Transverse colon (tissue), 4 donors: Measurements from ENCODE around the gene TMEM233. TPM values are rescaled to one million over a fixed set of nuclear protein-coding genes. Genes with fewer than 3 reads are reported as not detected.

ENCODE experiments used
- DNase-seq: peaks from one replicate; pipeline ENCODE4 v3.0.0-alpha.2; 2019
- H3K27ac ChIP-seq, 4 donors: fragments of 200-600 bp; sonication (generic); 2 replicates each; pipeline ENCODE4 v1.5.1; 2016 to 2018; ENCODE audit warnings: inconsistent platforms in 4 of 4
- H3K27me3 ChIP-seq: fragments of 200-600 bp; sonication (generic); 2 replicates; pipeline ENCODE4 v1.5.1; 2017; ENCODE audit warnings: inconsistent platforms
- H3K36me3 ChIP-seq, 4 donors: fragments of 200-600 bp; sonication (generic); 2 replicates each; pipeline ENCODE4 v1.5.1; 2017 to 2019; ENCODE audit warnings: inconsistent platforms in 4 of 4
- H3K4me1 ChIP-seq, 4 donors: fragments of 200-600 bp; sonication (generic); 2 replicates each; pipeline ENCODE4 v1.5.1; 2017 to 2020; ENCODE audit warnings: inconsistent platforms in 4 of 4
- H3K4me3 ChIP-seq, 4 donors: fragments of 200-600 bp; sonication (generic); 1 replicate in 1 of 4; 2 replicates in 3 of 4; pipeline versions ENCODE4 v1.5.1 to v1.6.1; 2017 to 2019; ENCODE audit warnings: inconsistent platforms in 4 of 4
- H3K9me3 ChIP-seq, 2 donors: fragments of 200-600 bp; sonication (generic); 2 replicates each; pipeline ENCODE4 v1.5.1; 2017 to 2019; ENCODE audit warnings: inconsistent platforms in 2 of 2
- CTCF ChIP-seq, 5 experiments: fragments of 200-600 bp in 3 of 5; fragments of 450-650 bp in 2 of 5; sonication (generic) in 3 of 5; IDR thresholded peaks; 1 replicate in 2 of 5; 2 replicates in 3 of 5; pipeline ENCODE4 v1.5.1; 2016 to 2017; ENCODE audit warnings: antibody characterized with exemption in 5 of 5, inconsistent platforms in 3 of 5, mild to moderate bottlenecking in 2 of 5, moderate library complexity in 1 of 5
- EP300 ChIP-seq: sonication (generic); formaldehyde crosslinking; IDR thresholded peaks from one replicate; pipeline ENCODE4 v1.6.1; 2017; ENCODE audit warnings: antibody characterized with exemption, low read depth
- POLR2A ChIP-seq: fragments of 450-650 bp; IDR thresholded peaks from one replicate; pipeline ENCODE4 v1.6.1; 2016; ENCODE audit warnings: antibody characterized with exemption, mild to moderate bottlenecking, moderate library complexity
- POLR2AphosphoS5 ChIP-seq, 3 donors: sonication (generic); formaldehyde crosslinking; IDR thresholded peaks; one replicate each; pipeline ENCODE4 v1.6.1; 2016; ENCODE audit warnings: antibody characterized with exemption in 3 of 3
- WGBS, 2 donors: methylation state at CpG; one replicate each; pipeline ENCODE4 v1.1.5; 2018; ENCODE audit warnings: low coverage in 1 of 2; 5-methylcytosine and 5-hydroxymethylcytosine counted together
- in situ Hi-C, 4 donors: fragments of 200-750 bp; cut with MboI; loops; one replicate each; pipeline versions ENCODE4 v1.15.0 to v1.15.1; 2017; ENCODE audit warnings: low sequenced_read_pairs in 3 of 4, low pct_ligation_motif_present in 1 of 4, low pct_unique_long_range_greater_than_20kb in 1 of 4
- intact Hi-C: fragments of 100-400 bp; cut with DNase I; formaldehyde crosslinking; loops from one replicate; pipeline ENCODE4 v1.15.1; 2023; ENCODE audit warnings: low total_unique reads
- total RNA-seq, 4 donors: library from RNA; depleted of rRNA; stranded (reverse); fragments of >200 nt; gene quantifications; one replicate each; pipeline ENCODE4 v1.1.0, GENCODE V29; 2016

The TMEM233 gene
- total RNA-seq, 4 donors from 2014 or later: 0.27 TPM; not detected in 3

DNA sequence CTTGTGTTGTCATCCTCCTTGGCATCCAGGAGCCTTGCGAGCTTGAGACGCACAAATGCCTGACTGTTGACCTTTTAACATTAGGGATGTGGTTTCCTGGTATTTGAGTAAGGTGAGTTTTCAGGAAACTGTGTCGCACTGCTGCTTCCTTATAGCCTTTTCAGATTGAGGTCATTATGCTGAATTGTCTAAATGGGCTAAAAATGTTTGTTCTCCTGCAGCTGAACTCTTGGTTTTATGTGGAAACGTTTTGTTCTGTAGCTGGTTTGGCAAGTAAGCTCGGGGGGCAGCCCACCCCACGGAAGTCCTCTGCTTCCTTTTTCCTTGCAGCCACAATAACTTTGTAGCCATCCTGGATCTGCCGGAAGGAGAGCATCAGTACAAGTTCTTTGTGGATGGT is 80.1 kb downstream of the TMEM233 start:
- peak overlapping the region; percentile 96 to 99 (median 98) for H3K27ac ChIP-seq
- intact Hi-C loops (no loop called here), in situ Hi-C loops (no loop called here)
- H3K27me3 ChIP-seq: no peaks in the 10 kb centered on the region
- no peak overlapping the region for H3K4me3 ChIP-seq
- H3K9me3 ChIP-seq: no peaks in the 10 kb centered on the region
- no peak for TF ChIP-seq CTCF (IDR thresholded peaks at IDR 0.05)
- TF ChIP-seq POLR2AphosphoS5 (IDR thresholded peaks at IDR 0.05): peak in 2 of 3 donors; percentile 61 to 73
- peak; percentile 1 for TF ChIP-seq POLR2A
- peak; percentile 15 for TF ChIP-seq EP300
- WGBS, 2 donors: 32 to 50% methylated on average over 2 to 7 of the region's 7 CpGs
- peaks cover 14 to 62% (median 52%) of the 10 kb centered on the region in 4 donors for H3K4me1 ChIP-seq
- peak; percentile 59 for DNase-seq
- peaks cover 0 to 44% (median 13%) of the 10 kb centered on the region in 4 donors for H3K36me3 ChIP-seq

DNA sequence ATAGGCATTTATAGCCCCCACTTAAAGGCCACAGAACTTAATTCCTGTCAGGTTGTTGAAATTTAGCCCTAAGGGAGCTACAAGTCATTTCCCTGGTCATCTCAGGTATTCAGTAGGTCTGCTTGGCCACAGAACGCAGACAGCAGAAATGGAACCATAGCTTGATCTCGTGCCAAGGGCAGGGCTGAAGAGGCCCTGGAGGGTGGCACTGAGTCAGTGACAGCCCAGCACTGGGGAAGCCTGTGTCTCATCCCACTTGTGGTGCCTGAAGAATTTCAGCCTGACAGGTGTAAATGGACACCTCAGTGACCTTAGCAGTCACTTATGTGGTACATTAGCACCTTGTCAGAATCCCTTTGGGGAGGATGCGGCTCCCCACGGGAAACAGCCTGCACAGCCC is 81.0 kb downstream of the TMEM233 start:
- intact Hi-C loops (no loop called here), in situ Hi-C loops (no loop called here)
- WGBS, 2 donors: 90 to 100% methylated on average over 2 to 4 of the region's 4 CpGs
- Histone ChIP-seq H3K36me3 (peaks cover 0 to 44% (median 17%) of the 10 kb centered on the region in 4 donors), H3K4me1 (peaks cover 14 to 66% (median 56%) of the 10 kb centered on the region in 4 donors), H3K4me3 (no peak overlapping the region), H3K27me3 (no peaks in the 10 kb centered on the region), H3K27ac (peak overlapping the region; percentile 96 to 99 (median 98)), H3K9me3 (no peaks in the 10 kb centered on the region)
- TF ChIP-seq POLR2AphosphoS5 (IDR thresholded peaks at IDR 0.05) (no peak), EP300 (no peak), CTCF (IDR thresholded peaks at IDR 0.05) (no peak), POLR2A (no peak)
- DNase-seq: no peak

- intact Hi-C loops (no loop called here), in situ Hi-C loops (no loop called here)
- TF ChIP-seq POLR2A: no peak
- TF ChIP-seq EP300: no peak
- TF ChIP-seq POLR2AphosphoS5 (IDR thresholded peaks at IDR 0.05): no peak
- TF ChIP-seq CTCF (IDR thresholded peaks at IDR 0.05): no peak
- H3K4me3 ChIP-seq: no peak overlapping the region
- H3K4me1 ChIP-seq: peaks cover 14 to 68% (median 56%) of the 10 kb centered on the region in 4 donors
- peak overlapping the region in 3 of 4 donors; percentile 16 to 97 (median 96) for H3K27ac ChIP-seq
- no peaks in the 10 kb centered on the region for H3K27me3 ChIP-seq
- no peak for DNase-seq
- H3K36me3 ChIP-seq: peaks cover 0 to 48% (median 22%) of the 10 kb centered on the region in 4 donors
- H3K9me3 ChIP-seq: no peaks in the 10 kb centered on the region
- WGBS, 2 donors: 80 to 86% methylated on average over 9 of the region's 9 CpGs
Observed at GRCh38 chr12:119676022-119676421, 82.4 kb downstream of the TMEM233 start.

GRCh38 chr12:119676573-119676972 is 83.0 kb downstream of the TMEM233 start:
- peaks cover 12 to 68% (median 56%) of the 10 kb centered on the region in 4 donors for H3K4me1 ChIP-seq
- no peaks in the 10 kb centered on the region for H3K9me3 ChIP-seq
- H3K27me3 ChIP-seq: no peaks in the 10 kb centered on the region
- no peak overlapping the region for H3K27ac ChIP-seq
- H3K4me3 ChIP-seq: no peak overlapping the region
- peaks cover 0 to 49% (median 22%) of the 10 kb centered on the region in 4 donors for H3K36me3 ChIP-seq
- in situ Hi-C loops: no loop called here
- TF ChIP-seq POLR2AphosphoS5 (IDR thresholded peaks at IDR 0.05): no peak
- TF ChIP-seq EP300: no peak
- TF ChIP-seq POLR2A: no peak
- TF ChIP-seq CTCF (IDR thresholded peaks at IDR 0.05): no peak
- WGBS, 2 donors: 83 to 95% methylated on average over 9 to 13 of the region's 13 CpGs
- no peak for DNase-seq
- intact Hi-C loops: no loop called here
